ENCODE results near the gene AKAP7. TPM values are rescaled to one million over a fixed set of nuclear protein-coding genes. Genes with fewer than 3 reads are reported as not detected.
"Not testable (repeated sequence)": the region's sequence is repeated elsewhere in the genome, so short reads cannot be mapped to it uniquely, and the experiment has no call there.

AKAP7 gene
- polyA plus RNA-seq, 4 donors, result 8.2 to 17.8 (median 13.9) TPM

GRCh38 chr6:131250122-131250521 is 114.9 kb downstream of the AKAP7 start:
- DNase-seq (ENCODE audit: low read depth in 4 of 4, low spot score in 3 of 4), result peak in 2 of 4 donors; percentile 31 to 49

GRCh38 chr6:131250936-131251335 is 115.7 kb downstream of the AKAP7 start:
- no peak for DNase-seq (ENCODE audit: low read depth in 4 of 4, low spot score in 3 of 4)

DNA sequence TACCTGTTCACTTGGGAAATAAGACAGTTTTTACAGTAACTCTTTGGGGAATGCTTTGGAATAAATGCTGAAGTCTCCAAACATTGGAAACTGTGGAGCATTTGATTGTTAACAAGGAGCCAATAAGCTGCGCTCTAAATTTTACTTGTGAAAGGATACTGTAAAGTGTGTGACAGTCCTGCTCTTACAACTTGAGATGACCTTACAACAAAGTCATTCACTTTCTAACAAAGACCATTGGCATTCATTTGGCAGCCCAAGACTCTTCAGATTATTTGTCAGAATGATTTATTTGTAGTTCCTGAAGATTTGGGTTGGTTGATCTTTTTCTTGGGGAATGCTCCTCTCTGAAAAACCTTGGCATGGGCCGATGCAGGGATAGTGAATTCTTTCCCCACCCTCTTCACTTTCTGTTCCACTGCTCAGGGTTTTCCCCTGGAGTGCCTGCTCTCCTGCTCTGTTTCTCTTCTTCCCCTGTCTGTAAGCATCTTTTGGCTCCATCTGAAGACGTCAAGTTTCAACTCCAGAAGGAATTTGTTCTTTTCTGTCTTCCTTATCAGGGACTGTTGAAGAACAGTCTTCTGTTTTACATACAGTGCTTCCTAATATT is 116.4 kb downstream of the AKAP7 start:
- no peak for DNase-seq (ENCODE audit: low read depth in 4 of 4, low spot score in 3 of 4)

DNA sequence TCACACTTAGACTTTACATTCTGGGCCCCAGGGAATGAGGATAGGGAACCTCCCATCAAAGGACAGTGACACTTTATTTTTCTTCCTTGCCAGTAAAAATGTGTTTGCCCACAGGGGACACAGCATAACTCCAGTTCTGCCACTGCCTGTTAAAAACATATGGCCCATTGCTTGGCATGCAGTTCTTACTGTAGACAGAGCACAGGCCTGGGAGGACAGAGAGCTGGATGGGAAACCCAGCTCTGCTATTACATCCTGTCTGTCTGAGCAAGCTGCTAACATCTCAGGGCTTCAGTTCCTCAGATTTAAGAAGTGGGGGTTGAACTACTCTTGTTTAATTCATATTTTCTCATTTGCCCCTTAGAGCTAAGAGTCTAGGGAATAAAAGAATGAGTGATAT is 120.2 kb downstream of the AKAP7 start:
- no peak for DNase-seq (ENCODE audit: low read depth in 4 of 4, low spot score in 3 of 4)

- DNase-seq (ENCODE audit: low read depth in 4 of 4, low spot score in 3 of 4), result no peak
Observed at GRCh38 chr6:131255911-131256310, 120.6 kb downstream of the AKAP7 start.

- DNase-seq (ENCODE audit: low read depth in 4 of 4, low spot score in 3 of 4), result no peak
Observed at GRCh38 chr6:131257104-131257503, 121.8 kb downstream of the AKAP7 start.

GRCh38 chr6:131258010-131258652 is 122.9 kb downstream of the AKAP7 start:
- no peak for DNase-seq (ENCODE audit: low read depth in 4 of 4, low spot score in 3 of 4)

GRCh38 chr6:131258816-131259476 is 123.7 kb downstream of the AKAP7 start:
- no peak for DNase-seq (ENCODE audit: low read depth in 4 of 4, low spot score in 3 of 4)

DNA sequence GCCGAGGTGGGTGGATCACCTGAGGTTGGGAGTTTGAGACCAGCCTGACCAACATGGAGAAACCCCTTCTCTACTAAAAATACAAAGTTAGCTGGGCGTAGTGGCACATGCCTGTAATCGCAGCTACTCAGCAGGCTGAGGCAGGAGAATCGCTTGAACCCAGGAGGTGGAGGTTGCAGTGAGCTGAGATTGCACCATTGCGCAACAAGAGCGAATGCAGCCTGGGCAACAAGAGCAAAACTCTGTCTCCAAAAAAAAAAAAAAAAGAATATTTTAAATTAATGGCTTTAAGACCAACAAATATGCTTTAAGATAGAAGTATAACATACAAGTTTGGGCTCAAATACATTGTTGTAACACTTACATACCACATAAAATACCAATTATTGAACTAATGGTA is 125.7 kb downstream of the AKAP7 start:
- not testable (repeated sequence) for DNase-seq (ENCODE audit: low read depth in 4 of 4, low spot score in 3 of 4)

DNA sequence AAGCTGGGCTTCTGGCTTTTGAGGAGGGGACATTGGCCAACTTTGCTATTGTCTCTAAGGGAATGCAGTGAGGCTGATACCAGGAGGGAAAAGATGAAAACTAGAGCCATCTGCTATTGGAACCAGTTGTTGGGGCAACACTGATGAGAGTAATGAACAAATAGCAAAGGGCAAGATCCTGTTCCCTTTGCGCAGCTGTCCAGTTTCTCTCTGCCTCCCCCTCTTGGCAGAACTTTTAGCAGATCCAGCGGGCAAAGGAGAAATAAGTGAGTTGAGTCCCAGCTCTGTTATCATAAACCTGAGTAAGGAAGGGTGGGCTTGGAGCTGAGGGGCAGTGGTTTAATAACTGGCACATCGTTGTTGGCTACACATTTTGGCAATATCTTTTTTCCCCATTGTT is 126.8 kb downstream of the AKAP7 start:
- DNase-seq (ENCODE audit: low read depth in 4 of 4, low spot score in 3 of 4), result no peak

- no peak for DNase-seq (ENCODE audit: low read depth in 4 of 4, low spot score in 3 of 4)
Observed at GRCh38 chr6:131265939-131266338, 130.7 kb downstream of the AKAP7 start.

GRCh38 chr6:131268303-131268702 is 133.0 kb downstream of the AKAP7 start:
- no peak for DNase-seq (ENCODE audit: low read depth in 4 of 4, low spot score in 3 of 4)

- no peak for DNase-seq (ENCODE audit: low read depth in 4 of 4, low spot score in 3 of 4)
Observed at GRCh38 chr6:131269565-131270391, 134.5 kb downstream of the AKAP7 start.

DNA sequence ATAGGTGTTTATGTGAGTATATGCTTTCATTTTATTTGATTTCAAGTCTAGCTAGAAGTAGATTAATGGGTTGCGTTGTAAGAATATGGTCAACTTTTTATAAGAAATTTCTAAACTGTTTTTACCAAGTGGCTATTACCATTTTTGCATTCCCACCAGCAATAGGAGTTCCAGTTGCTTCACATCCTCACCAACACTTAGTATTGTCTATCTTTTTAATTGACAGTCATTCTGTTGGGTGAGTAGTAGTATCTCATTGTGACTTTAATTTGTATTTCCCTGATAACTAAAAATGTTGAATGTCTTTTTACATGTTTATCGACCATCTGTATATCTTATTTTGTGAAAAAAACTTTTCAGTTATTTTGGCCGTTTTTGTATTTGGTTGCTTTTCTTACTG is 135.3 kb downstream of the AKAP7 start:
- no peak for DNase-seq (ENCODE audit: low read depth in 4 of 4, low spot score in 3 of 4)

- DNase-seq (ENCODE audit: low read depth in 4 of 4, low spot score in 3 of 4), result no peak
Observed at GRCh38 chr6:131275273-131275672, 140.0 kb downstream of the AKAP7 start.

DNA sequence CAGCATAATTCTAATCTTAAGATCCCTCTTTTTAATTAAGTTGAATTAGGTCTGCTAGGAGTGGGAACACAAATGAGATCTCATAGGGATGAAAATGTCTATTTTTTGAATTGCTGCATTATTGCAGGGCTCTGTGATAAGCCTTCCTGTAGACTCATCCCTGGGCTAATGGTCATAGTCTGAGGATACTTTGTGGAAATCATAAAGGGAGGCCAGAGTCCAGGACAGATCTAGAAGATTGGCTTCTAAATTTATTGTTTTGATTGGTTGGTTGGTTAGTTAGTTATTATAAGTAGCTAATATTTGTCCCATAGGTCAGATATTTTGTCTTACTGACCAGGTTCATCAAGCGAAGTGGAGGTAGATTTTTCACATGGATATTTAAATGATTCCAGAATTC is 142.3 kb downstream of the AKAP7 start:
- no peak for DNase-seq (ENCODE audit: low read depth in 4 of 4, low spot score in 3 of 4)

DNA sequence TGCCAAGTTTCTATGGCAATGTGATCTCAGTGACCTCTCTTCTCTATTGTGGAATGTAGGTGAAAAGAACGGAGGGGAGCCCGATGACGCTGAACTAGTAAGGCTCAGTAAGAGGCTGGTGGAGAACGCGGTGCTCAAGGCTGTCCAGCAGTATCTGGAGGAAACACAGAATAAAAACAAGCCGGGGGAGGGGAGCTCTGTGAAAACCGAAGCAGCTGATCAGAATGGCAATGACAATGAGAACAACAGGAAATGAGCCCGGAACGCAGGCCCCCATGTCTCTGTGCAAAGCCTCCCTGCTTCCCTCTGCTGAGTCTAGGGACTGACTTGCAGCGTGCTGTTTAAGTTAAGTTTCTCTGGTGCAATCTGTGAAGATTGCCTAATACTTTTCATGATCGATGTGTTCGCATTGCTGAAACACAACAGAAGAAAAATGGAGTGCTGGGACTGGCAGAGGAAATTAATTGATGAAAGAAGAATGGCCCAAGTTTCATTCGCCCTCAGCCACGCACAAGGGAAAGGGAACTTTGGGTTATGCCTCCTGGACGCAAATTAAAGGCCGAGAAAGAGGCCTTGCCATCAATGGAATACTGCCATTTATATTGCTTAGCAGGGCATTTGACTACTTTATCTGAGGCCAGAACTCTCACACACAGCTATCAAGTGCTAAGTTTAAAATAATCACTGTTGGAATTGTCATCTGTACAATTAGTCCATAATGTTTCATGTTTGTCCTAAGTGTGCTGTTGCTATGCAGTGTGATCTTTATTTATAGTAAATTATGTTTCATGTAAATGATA is 146.4 kb downstream of the AKAP7 start:
- no peak for DNase-seq (ENCODE audit: low read depth in 4 of 4, low spot score in 3 of 4)

- no peak for DNase-seq (ENCODE audit: low read depth in 4 of 4, low spot score in 3 of 4)
Observed at GRCh38 chr6:131282365-131282764, 147.1 kb downstream of the AKAP7 start.

GRCh38 chr6:131283466-131284175 is 148.4 kb downstream of the AKAP7 start:
- no peak for DNase-seq (ENCODE audit: low read depth in 4 of 4, low spot score in 3 of 4)

DNA sequence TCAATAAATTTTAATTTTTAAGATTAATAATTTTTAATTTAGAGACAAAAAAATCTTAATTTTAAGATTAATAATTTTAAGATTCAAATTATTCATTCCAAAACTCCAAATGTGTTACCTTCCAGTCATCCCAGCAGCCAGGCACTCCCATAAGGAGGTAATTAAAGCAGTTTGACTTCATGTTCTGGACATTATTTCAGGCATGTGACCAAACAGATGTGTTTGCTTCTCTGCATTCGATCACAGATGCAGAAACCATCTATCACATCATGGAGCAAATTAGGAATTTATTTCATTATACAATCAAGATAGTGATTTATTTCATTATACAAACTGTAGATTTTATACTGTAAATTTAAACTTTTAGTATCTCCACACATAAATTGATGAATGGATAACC is 150.3 kb downstream of the AKAP7 start:
- DNase-seq (ENCODE audit: low read depth in 4 of 4, low spot score in 3 of 4), result no peak
